22Rv1 (cell line): ENCODE measurements around the gene WDFY4.

Experiments
- H3K27ac ChIP-seq: fragments of 450-650 bp; 2 replicates; pipeline ENCODE4 v1.5.1; 2017
- CTCF ChIP-seq: fragments of 450-650 bp; IDR thresholded peaks from 2 replicates; pipeline ENCODE4 v1.5.1; 2017; ENCODE audit warnings: mild to moderate bottlenecking
- ZFX ChIP-seq: fragments of 450-650 bp; IDR thresholded peaks from 2 replicates; pipeline ENCODE4 v1.6.1; 2017; ENCODE audit warnings: antibody characterized with exemption, borderline replicate concordance

The WDFY4 gene

GRCh38 chr10:49023752-49024151 is 339.1 kb downstream of the WDFY4 start:
- H3K27ac ChIP-seq = no peak overlapping the region
- no peak for TF ChIP-seq ZFX

GRCh38 chr10:49024484-49024883 is 339.8 kb downstream of the WDFY4 start:
- H3K27ac ChIP-seq = no peak overlapping the region
- TF ChIP-seq ZFX = no peak
- no peak for TF ChIP-seq CTCF

GRCh38 chr10:49025347-49025983 is 340.8 kb downstream of the WDFY4 start:
- TF ChIP-seq ZFX (no peak), CTCF (no peak)
- H3K27ac ChIP-seq = no peak overlapping the region

- TF ChIP-seq ZFX (no peak), CTCF (no peak)
- H3K27ac ChIP-seq = no peak overlapping the region
Observed at GRCh38 chr10:49028639-49029038, 344.0 kb downstream of the WDFY4 start.

GRCh38 chr10:49029666-49030065 is 345.0 kb downstream of the WDFY4 start:
- no peak overlapping the region for H3K27ac ChIP-seq
- no peak for TF ChIP-seq ZFX
- no peak for TF ChIP-seq CTCF
